IMR-90 (cell line): ENCODE results near the gene MPZ.

Source experiments
- BHLHE40 ChIP-seq: fragments of 150-350 bp; IDR thresholded peaks from 2 replicates; pipeline ENCODE4 v1.6.1; 2016; ENCODE audit warnings: mild to moderate bottlenecking, low read depth, low read length
- CEBPB ChIP-seq: IDR thresholded peaks from 2 replicates; pipeline ENCODE4 v1.6.1; 2012; ENCODE audit warnings: low read depth, low read length, improper control_type of control experiment
- CTCF ChIP-seq: conservative IDR thresholded peaks from 2 replicates; pipeline ENCODE4 v1.5.1; 2012; ENCODE audit warnings: mild to moderate bottlenecking, low read depth, low read length, improper control_type of control experiment
- FOS ChIP-seq: fragments of 150-350 bp; IDR thresholded peaks from 2 replicates; pipeline ENCODE4 v1.6.1; 2016; ENCODE audit warnings: low read depth, low read length
- MAFK ChIP-seq: IDR thresholded peaks from 2 replicates; pipeline ENCODE4 v1.6.1; 2012; ENCODE audit warnings: low read depth, low read length, improper control_type of control experiment
- MAZ ChIP-seq: IDR thresholded peaks from 2 replicates; pipeline ENCODE4 v1.6.1; 2012; ENCODE audit warnings: low read depth, mild to moderate bottlenecking, low read length, improper control_type of control experiment, moderate library complexity, borderline replicate concordance
- NFE2L2 ChIP-seq: fragments of 150-350 bp; IDR thresholded peaks from 2 replicates; pipeline ENCODE4 v1.6.1; 2016; ENCODE audit warnings: low read depth, mild to moderate bottlenecking, low read length
- POLR2A ChIP-seq: IDR thresholded peaks from 2 replicates; pipeline ENCODE4 v1.6.1; 2012; ENCODE audit warnings: mild to moderate bottlenecking, low read depth, low read length
- RAD21 ChIP-seq: IDR thresholded peaks from 2 replicates; pipeline ENCODE4 v1.6.1; 2012; ENCODE audit warnings: low read length, improper control_type of control experiment
- USF2 ChIP-seq: fragments of 150-350 bp; IDR thresholded peaks from 2 replicates; pipeline ENCODE4 v1.6.1; 2017; ENCODE audit warnings: mild to moderate bottlenecking, antibody characterized with exemption, low read length, low read depth

GRCh38 chr1:161298116-161298515 lies 11.7 kb downstream of the MPZ start:
- no peak for TF ChIP-seq POLR2A
- TF ChIP-seq CTCF = no peak
- TF ChIP-seq USF2 = no peak
- TF ChIP-seq FOS = no peak
- no peak for TF ChIP-seq MAZ
- no peak for TF ChIP-seq MAFK
- no peak for TF ChIP-seq RAD21
- TF ChIP-seq BHLHE40 = no peak
- TF ChIP-seq CEBPB = no peak
- no peak for TF ChIP-seq NFE2L2
